GM10248 (cell line): Measurements from ENCODE around the gene CREB1.

Source experiments
- CTCF ChIA-PET: fragments of 300-600 bp; sonication (Branson Sonifier 250); formaldehyde crosslinking; extraction: SDS; loops from one replicate; lab custom pipeline; 2021; ENCODE audit warnings: antibody characterized with exemption; lab: Yijun Ruan, JAX
- POLR2A ChIA-PET: fragments of 350-650 bp; sonication (Branson Sonifier 250); formaldehyde crosslinking; extraction: SDS; loops from one replicate; lab custom pipeline; 2020; ENCODE audit warnings: antibody characterized with exemption; lab: Yijun Ruan, JAX
- DNase-seq: peaks from one replicate; pipeline ENCODE4 v3.0.0; 2012; ENCODE audit errors: extremely low spot score
- TF ChIP-seq, protein P1 (sequence below): IDR thresholded peaks from 2 replicates; pipeline ENCODE4 v1.5.1; 2012; ENCODE audit warnings: mild to moderate bottlenecking, low read depth; ENCODE audit errors: extremely low read depth, missing control alignments, control extremely low read depth

Gene CREB1

GRCh38 chr2:207558079-207558491, 28.3 kb downstream of the CREB1 start:
- ChIA-PET POLR2A (no interaction called here), CTCF (interaction anchor here (0.9 to 1.2 kb wide), 3 partner anchors 9 to 68 kb away, joined by 3 read pairs; no protein-coding TSS in a partner anchor)
- TF ChIP-seq, protein P1, sequence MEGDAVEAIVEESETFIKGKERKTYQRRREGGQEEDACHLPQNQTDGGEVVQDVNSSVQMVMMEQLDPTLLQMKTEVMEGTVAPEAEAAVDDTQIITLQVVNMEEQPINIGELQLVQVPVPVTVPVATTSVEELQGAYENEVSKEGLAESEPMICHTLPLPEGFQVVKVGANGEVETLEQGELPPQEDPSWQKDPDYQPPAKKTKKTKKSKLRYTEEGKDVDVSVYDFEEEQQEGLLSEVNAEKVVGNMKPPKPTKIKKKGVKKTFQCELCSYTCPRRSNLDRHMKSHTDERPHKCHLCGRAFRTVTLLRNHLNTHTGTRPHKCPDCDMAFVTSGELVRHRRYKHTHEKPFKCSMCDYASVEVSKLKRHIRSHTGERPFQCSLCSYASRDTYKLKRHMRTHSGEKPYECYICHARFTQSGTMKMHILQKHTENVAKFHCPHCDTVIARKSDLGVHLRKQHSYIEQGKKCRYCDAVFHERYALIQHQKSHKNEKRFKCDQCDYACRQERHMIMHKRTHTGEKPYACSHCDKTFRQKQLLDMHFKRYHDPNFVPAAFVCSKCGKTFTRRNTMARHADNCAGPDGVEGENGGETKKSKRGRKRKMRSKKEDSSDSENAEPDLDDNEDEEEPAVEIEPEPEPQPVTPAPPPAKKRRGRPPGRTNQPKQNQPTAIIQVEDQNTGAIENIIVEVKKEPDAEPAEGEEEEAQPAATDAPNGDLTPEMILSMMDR, result no peak
- no peak for DNase-seq

GRCh38 chr2:207561386-207562080, 31.8 kb downstream of the CREB1 start:
- no peak for DNase-seq
- TF ChIP-seq, protein P1, result no peak
- ChIA-PET POLR2A (no interaction called here), CTCF (interaction anchor here (0.9 to 1.4 kb wide), 2 partner anchors 11 to 16 kb away, joined by 4 read pairs; no protein-coding TSS in a partner anchor)

DNA sequence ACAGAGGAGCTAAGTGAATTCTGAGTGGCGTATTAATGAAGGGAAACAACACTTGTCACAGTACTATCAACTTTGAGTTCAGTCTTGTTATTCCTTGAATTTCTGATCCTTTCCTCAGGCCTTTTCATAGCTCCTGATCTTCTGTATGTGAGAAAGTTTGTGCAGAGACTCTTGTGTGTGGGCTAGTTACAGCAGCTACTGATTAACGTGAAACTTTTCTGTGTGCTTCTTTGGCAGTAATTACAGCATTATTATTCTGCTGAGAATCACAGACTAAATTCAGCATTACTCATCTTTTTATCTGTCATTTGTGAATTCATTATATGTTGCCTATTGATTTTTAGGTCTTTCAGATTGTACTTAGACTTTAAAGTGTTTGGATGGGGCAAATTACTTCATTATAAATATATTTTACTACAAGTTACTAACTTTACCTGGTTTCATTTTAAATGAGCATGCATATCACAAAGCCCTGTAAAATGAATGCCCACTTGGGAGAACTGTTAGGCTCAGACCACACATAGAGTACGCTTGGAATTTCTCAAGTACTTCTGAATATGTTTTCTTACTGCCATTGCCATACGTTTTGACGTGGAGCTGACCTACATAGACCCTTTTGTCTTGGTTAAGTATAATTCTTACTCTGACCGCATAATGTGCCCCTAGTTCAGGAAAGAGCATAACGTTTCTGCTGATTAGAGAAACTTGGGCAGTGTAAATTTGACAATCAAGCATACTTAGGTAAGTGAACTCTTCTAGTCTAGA, 36.2 kb downstream of the CREB1 start:
- ChIA-PET POLR2A (no interaction called here), CTCF (no interaction called here)
- DNase-seq, result no peak
- TF ChIP-seq, protein P1, result no peak

GRCh38 chr2:207567671-207568070, 37.9 kb downstream of the CREB1 start:
- no peak for DNase-seq
- ChIA-PET CTCF (interaction anchor here (0.9 to 1.7 kb wide), 2 partner anchors 27 to 58 kb away, joined by 3 to 4 read pairs; partner anchors contain the start of gene METTL21A), POLR2A (no interaction called here)
- TF ChIP-seq, protein P1, result no peak

GRCh38 chr2:207571370-207571769, 41.6 kb downstream of the CREB1 start:
- no peak for DNase-seq
- TF ChIP-seq, protein P1, result no peak
- POLR2A ChIA-PET, result no interaction called here
- CTCF ChIA-PET, result no interaction called here

- TF ChIP-seq, protein P1, result no peak
- ChIA-PET POLR2A (no interaction called here), CTCF (no interaction called here)
- no peak for DNase-seq
Measured at GRCh38 chr2:207584952-207585351, 55.2 kb downstream of the CREB1 start.
